Loucy (cell line): ENCODE measurements around the gene SYT1.

Experiments used
- H2AFZ ChIP-seq: fragments of 200-600 bp; sonication (generic); 2 replicates; pipeline ENCODE4 v1.6.0; 2016; ENCODE audit warnings: antibody characterized with exemption, mild to moderate bottlenecking, low read length, moderate library complexity
- H3F3A ChIP-seq: fragments of 200-600 bp; 2 replicates; pipeline ENCODE4 v1.6.0; 2016; ENCODE audit warnings: antibody characterized with exemption, low read depth, mild to moderate bottlenecking
- H3K27me3 ChIP-seq: fragments of 200-600 bp; sonication (generic); 2 replicates; pipeline ENCODE4 v1.6.1; 2014; ENCODE audit warnings: low read length, mild to moderate bottlenecking; ENCODE audit not compliant: insufficient read depth, poor library complexity, severe bottlenecking
- H3K36me3 ChIP-seq: fragments of 200-600 bp; sonication (generic); 2 replicates; pipeline ENCODE4 v1.6.1; 2016; ENCODE audit warnings: low read length; ENCODE audit not compliant: insufficient read depth
- H3K4me1 ChIP-seq: fragments of 200-600 bp; sonication (generic); 2 replicates; pipeline ENCODE4 v1.5.1; 2014; ENCODE audit warnings: low read length, mild to moderate bottlenecking; ENCODE audit not compliant: insufficient read depth, poor library complexity, severe bottlenecking
- H3K4me2 ChIP-seq: fragments of 200-600 bp; sonication (generic); 2 replicates; pipeline ENCODE4 v1.6.0; 2014; ENCODE audit warnings: antibody characterized with exemption, low read length, low read depth, mild to moderate bottlenecking; ENCODE audit not compliant: poor library complexity, severe bottlenecking
- H3K4me3 ChIP-seq: fragments of 200-600 bp; sonication (generic); 2 replicates; pipeline ENCODE4 v1.5.1; 2014; ENCODE audit warnings: low read length, mild to moderate bottlenecking, mixed read lengths; ENCODE audit not compliant: poor library complexity, severe bottlenecking
- H3K79me2 ChIP-seq: fragments of 200-600 bp; sonication (generic); 2 replicates; pipeline ENCODE4 v1.6.1; 2014; ENCODE audit warnings: low read length; ENCODE audit not compliant: insufficient read depth
- H3K9ac ChIP-seq: fragments of 200-600 bp; sonication (generic); 2 replicates; pipeline ENCODE4 v1.6.0; 2014; ENCODE audit warnings: mild to moderate bottlenecking, low read depth, low read length, moderate library complexity; ENCODE audit not compliant: poor library complexity, severe bottlenecking
- H3K9me2 ChIP-seq: fragments of 200-600 bp; sonication (generic); replicated peaks from 2 replicates; pipeline ENCODE4 v1.6.1; 2016; ENCODE audit warnings: low read depth, low read length, mixed read lengths
- H3K9me3 ChIP-seq: fragments of 200-600 bp; sonication (generic); 2 replicates; pipeline ENCODE4 v1.6.1; 2014; ENCODE audit warnings: mild to moderate bottlenecking, antibody characterized with exemption, low read length, low read depth; ENCODE audit not compliant: insufficient read depth
- H4K20me1 ChIP-seq: fragments of 200-600 bp; sonication (generic); 2 replicates; pipeline ENCODE4 v1.6.0; 2014; ENCODE audit warnings: antibody characterized with exemption, low read length, mild to moderate bottlenecking; ENCODE audit not compliant: insufficient read depth, poor library complexity, severe bottlenecking
- CTCF ChIP-seq: fragments of 200-600 bp; sonication (generic); conservative IDR thresholded peaks from 2 replicates; pipeline ENCODE4 v1.5.1; 2014; ENCODE audit warnings: mild to moderate bottlenecking, antibody characterized with exemption, low read length
- EZH2phosphoT487 ChIP-seq: fragments of 200-600 bp; IDR thresholded peaks from 2 replicates; pipeline ENCODE4 v1.6.1; 2018; ENCODE audit warnings: antibody characterized with exemption, mild to moderate bottlenecking, moderate library complexity, borderline replicate concordance

The SYT1 gene

GRCh38 chr12:79227091-79227490 is 362.5 kb downstream of the SYT1 start:
- Histone ChIP-seq H3K27me3 (no peaks in the 10 kb centered on the region), H3K4me1 (no peaks in the 10 kb centered on the region), H3K79me2 (no peaks in the 10 kb centered on the region), H3K9me2 (no peaks in the 10 kb centered on the region), H2AFZ (no peak overlapping the region), H4K20me1 (no peaks in the 10 kb centered on the region), H3K9ac (no peak overlapping the region), H3K36me3 (no peaks in the 10 kb centered on the region), H3K4me3 (no peak overlapping the region), H3K9me3 (no peaks in the 10 kb centered on the region; the same call in 1 of the 2 replicates), H3F3A (no peaks in the 10 kb centered on the region), H3K4me2 (no peak overlapping the region)
- TF ChIP-seq CTCF (no peak), EZH2phosphoT487 (no peak)

- no peaks in the 10 kb centered on the region for H4K20me1 ChIP-seq
- H3K79me2 ChIP-seq, result no peaks in the 10 kb centered on the region
- no peaks in the 10 kb centered on the region; the same call in 1 of the 2 replicates for H3K9me3 ChIP-seq
- H3F3A ChIP-seq, result no peaks in the 10 kb centered on the region
- no peaks in the 10 kb centered on the region for H3K36me3 ChIP-seq
- no peak overlapping the region for H3K4me2 ChIP-seq
- no peaks in the 10 kb centered on the region for H3K4me1 ChIP-seq
- no peak overlapping the region for H3K4me3 ChIP-seq
- H2AFZ ChIP-seq, result no peak overlapping the region
- H3K27me3 ChIP-seq, result no peaks in the 10 kb centered on the region
- no peaks in the 10 kb centered on the region for H3K9me2 ChIP-seq
- TF ChIP-seq EZH2phosphoT487 (no peak), CTCF (no peak)
- H3K9ac ChIP-seq, result no peak overlapping the region
These were observed 363.1 kb downstream of the SYT1 start for GRCh38 chr12:79227646-79228045.

GRCh38 chr12:79233341-79233781 is 368.8 kb downstream of the SYT1 start:
- H3K4me1 ChIP-seq, result no peaks in the 10 kb centered on the region
- H4K20me1 ChIP-seq, result no peaks in the 10 kb centered on the region
- H3K36me3 ChIP-seq, result no peaks in the 10 kb centered on the region
- no peaks in the 10 kb centered on the region for H3K27me3 ChIP-seq
- TF ChIP-seq EZH2phosphoT487 (no peak), CTCF (no peak)
- H3F3A ChIP-seq, result no peaks in the 10 kb centered on the region
- H3K9me3 ChIP-seq, result 0 out of 2 replicates have a peak, but pooled peaks cover 3% of the 10 kb centered on the region
- H3K4me3 ChIP-seq, result no peak overlapping the region
- H3K9me2 ChIP-seq, result no peaks in the 10 kb centered on the region; the same call in 1 of the 2 replicates
- no peaks in the 10 kb centered on the region for H3K79me2 ChIP-seq
- no peak overlapping the region for H3K9ac ChIP-seq
- no peak overlapping the region for H3K4me2 ChIP-seq
- H2AFZ ChIP-seq, result no peak overlapping the region
